GM19240 (cell line): ENCODE measurements around the gene LDLRAD4.
A peak's percentile ranks its signal among the peaks of the same experiment; 100 is the strongest.

Experiments
- DNase-seq: peaks from one replicate; pipeline ENCODE4 v3.0.0; 2011; ENCODE audit warnings: low spot score; ENCODE audit not compliant: insufficient read length

LDLRAD4 gene

DNA sequence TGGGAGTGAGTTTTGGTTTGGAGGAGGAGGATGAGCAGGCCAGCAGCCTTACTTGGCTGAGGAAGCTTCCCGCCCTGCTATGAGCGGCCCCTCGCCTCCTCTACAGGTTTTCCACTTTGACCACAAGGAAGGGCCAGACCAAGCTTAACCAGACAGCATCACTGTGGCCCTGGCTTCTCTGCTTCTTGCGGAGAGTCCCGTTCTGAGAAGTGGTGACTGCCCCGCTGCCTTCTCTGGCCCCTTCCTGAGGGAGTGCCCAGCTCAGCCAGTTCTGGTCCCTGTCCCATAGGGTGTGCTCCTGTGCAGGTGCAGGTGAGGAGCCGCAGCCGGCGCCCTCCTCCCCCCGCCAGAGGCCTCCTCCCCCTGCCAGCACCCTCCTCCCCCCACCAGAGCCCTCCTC, 406.8 kb downstream of the LDLRAD4 start:
- DNase-seq, result no peak

DNA sequence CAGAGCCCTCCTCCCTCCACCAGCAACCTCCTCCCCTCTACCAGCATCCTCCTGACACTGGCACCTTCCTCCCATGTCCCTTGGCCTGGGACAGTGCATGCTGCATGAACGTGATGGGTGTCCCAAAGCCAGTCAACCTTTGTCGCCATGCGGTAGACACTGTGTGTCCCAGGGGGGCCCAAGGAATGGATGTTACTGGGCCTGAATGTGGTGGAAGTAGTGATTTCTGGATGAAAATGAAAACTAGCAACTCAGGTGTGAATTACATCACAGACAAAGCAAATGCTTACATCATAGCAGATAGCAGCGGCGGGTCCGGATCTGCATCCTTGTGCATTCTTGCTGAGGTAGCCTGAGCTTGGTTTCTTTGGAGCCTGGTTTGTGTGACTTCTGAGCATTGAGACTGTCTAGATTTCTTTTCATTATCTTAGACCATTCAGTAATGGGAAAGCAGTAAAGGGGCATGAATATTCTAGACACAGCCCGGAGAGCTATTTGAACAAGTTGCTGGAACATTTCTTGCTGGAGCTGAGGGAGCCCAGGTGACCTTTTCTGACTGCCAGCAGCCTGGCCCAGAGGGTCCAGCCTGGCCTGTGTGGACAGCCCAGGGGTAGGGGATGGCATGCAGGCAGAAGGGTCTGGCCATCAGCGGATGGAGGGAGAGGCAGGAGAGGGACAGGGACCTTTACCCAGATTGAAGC, 407.4 kb downstream of the LDLRAD4 start:
- no peak for DNase-seq

DNA sequence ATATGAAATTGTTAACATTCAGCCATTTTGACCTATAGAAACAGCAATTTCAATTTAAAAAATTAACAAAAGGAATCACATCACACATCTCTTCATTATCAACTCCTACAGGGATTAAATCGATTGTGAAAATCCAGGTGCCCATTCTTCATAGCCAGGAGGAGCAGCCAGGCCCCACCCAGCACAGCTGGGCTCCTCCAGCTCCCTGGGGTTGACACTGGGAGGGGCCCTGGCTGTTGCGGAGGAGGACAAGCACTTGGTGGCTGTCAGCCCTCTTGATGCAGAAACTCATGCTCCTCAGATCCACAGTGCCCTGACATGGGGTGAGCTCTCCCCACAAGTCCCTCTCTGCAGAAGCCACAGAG, 408.0 kb downstream of the LDLRAD4 start:
- no peak for DNase-seq

DNA sequence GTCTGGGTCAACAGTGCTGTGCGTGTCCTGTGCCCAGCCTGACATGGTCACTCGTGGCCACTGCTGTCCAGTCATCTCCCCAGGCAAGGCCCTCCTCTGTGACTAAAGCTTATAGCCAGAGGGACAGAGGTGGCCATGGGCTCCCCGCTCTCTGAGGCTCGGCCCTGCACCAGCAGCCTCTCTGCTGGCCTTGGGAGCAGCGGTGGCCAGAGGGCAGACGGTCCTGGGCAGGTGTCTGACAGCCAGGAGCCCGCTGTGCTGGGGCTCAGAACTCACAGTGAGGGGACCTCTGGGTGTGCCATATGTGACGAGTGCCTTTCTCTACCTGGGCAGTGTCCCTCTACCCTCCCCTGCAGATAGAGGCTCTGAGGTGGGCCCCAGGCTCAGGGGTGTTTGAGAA, 409.1 kb downstream of the LDLRAD4 start:
- DNase-seq, result no peak

DNA sequence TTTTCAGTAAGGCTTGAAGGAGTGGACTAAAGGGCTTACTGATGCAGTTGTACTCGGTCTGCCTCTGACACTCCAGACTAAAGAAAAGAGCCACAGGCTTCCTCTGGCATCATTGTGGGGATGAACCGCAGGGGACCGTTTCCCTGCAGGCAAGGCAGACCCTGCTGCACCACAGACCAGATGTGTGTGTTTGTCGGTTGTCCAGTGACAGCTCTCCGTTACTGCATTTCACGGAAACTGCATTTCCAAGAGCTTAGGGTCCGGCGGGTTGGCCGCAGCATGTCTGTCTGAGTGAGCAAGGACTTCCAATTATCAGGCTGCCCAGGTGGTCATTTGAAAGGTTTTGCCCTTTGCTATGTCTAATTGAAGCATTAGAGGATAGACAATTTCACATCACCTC, 409.7 kb downstream of the LDLRAD4 start:
- DNase-seq, result no peak

DNA sequence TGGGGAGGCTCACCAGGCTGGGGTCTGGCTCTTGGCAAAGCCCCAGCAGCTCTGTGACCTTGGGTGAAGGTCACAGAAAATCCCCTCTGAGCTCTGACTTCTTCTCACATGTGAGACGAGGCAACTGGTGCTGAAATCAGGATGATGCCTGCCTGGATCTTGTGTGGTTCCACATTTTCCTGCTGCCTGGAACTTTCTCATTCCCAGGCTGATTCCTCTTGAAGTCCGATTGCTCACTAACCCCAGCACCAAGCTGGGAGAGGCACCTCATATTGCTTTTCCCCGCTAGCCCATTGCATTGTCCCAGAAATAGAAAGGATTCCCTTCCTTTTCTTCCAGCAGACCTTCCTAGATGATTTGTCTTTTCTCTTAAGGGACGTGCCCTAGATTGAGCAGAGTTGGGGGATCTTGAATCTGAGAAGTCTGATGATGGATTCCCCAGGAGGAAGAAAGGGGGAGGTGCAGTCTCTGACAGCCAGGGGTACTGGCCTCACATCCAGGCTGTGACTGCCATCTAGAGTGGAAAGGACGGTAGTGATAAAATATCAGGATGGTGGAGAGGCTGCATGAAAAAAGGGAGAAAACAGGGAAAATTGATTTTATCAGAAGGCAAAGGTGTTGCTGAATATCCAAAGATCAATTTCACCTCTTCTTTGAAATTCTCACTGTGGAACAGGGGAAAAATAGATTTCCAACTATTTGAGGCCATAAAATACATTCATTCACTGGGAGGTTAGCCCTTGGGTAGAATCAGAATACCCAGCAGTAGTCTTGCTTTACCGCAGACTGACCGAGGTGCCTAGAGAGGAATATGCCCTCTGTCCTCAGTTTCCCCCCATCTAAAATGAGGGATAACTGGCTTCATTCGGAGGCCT, 411.5 kb downstream of the LDLRAD4 start:
- peak; percentile 84 for DNase-seq

DNA sequence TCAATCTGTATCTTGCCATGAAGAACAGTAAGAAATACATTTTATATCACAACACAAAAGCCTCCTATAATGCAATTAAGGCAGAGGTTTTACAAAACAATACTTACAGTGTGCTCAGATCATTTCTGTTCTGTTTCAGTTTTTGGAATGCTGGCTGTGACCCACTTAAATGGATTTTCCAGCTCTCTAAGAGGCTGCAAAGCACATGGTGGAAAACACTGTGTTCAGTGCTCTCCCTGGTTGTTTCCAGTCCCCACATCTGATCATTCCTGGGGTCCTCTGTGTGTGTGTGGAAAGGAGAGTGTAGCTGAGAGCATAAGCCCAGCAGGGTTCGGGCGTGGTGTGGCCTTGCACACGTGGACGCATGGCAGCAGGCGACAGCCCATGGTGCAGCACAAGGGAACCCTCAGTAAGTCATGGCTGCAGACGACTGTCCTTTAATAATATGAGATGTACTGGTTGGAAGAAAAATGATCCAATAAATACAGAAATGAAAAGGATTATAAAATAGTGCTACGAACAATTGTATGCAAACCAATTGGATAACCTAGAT, 412.2 kb downstream of the LDLRAD4 start:
- DNase-seq, result no peak

DNA sequence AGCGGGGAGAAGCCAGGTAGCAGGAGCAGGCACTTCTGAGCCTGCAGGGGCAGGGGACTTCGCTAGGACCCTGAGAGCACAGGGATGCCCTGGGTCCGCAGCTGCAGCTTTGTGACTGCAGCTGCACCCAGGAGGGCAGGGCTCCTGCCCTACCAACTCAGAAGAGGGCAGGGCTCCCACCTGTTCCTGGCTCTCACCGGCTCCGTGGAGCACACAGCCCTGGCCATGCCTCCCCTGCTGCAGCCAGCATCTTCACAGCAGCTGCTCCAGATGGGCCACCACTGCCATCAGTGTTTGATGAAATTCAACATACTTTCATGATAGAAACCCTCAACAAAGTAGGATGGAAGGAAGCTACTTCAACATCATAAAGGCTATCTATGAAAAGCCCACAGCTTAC, 415.1 kb downstream of the LDLRAD4 start:
- no peak for DNase-seq

DNA sequence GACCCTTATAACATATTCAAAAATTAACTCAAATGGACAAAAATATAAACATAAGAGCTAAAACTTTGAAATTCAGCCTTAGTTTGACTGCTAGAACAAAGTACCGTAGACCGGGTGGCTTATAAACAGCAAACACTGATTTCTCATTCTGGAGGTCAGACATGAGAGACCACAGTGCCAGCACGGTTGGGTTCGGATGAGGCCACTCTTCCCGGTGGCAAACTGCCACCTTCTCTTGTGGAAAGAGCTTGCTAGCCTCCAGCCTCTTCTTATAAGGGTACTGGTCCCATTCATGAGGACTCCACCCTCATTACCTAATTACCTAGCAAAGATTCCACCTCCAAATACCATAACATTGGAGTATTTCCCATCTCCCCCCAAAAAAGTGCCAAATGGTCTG, 416.5 kb downstream of the LDLRAD4 start:
- DNase-seq, result no peak

DNA sequence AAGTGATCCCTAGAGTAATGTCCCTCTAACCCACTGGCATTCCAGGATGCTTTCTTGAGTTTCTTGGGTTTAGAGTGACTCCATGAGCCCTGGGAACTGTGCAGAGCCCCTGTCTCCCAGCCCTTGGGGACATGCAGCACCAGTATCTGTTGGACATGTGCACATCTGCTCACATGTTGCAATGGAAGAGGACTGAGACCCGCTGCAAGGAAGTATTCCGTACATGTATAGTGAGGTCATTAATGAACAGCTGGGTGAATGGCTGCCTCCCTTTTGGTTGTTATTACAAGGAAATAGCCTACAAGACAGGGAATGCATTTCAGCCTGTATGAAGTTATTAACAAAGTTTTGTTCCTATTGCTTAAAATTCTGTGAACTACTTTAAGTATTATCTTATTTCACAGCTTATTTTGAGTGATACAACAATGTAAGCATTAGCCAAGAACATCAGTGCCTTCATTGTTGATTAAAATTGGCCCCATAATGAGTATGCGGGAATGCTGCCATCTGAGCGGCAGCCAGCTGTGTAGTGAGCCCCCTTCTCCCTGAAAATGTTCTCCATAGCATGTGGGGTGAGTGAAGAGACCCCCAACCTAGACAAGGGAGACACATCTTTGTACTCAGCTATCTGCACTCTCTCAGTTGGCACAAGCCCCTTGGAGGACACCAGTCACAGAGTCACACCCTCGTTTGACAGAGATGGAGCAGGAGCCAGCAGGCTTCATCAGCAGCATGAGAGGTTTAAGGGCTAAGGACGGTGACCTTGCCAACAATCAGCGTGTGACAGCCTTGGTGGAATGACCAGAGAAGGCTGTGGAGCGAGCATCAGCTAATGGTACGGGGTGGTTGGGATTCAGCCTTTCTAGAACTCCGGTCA, 420.4 kb downstream of the LDLRAD4 start:
- DNase-seq, result no peak

DNA sequence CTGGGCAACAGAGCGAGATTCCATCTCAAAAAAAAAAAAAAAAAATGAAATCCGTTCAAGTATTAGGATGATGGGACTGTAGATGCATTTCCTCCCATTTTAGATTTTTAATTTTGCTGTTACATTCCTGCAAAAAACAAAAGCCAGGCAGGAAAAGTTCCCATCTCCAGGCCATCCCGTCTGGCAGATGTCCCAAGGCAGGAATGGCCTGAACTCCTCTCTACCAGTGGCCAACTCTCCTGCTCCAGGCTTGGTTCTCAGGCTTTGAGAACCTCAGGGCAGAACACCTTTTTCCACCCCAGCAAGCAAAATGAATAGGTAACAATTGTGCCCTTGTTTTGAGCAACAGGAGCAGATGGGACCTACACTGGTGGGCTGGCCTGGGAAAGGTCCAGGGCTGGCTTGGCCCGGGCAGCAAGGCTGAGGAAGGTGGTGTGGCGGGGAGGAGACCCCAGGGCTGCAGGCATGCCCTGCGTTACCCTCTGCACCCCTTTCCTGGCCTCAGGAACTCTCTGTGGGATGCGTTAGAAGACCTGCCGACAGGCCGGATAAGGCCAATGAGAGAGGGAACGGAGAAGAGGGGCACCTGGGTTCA, 421.8 kb downstream of the LDLRAD4 start:
- DNase-seq, result no peak

DNA sequence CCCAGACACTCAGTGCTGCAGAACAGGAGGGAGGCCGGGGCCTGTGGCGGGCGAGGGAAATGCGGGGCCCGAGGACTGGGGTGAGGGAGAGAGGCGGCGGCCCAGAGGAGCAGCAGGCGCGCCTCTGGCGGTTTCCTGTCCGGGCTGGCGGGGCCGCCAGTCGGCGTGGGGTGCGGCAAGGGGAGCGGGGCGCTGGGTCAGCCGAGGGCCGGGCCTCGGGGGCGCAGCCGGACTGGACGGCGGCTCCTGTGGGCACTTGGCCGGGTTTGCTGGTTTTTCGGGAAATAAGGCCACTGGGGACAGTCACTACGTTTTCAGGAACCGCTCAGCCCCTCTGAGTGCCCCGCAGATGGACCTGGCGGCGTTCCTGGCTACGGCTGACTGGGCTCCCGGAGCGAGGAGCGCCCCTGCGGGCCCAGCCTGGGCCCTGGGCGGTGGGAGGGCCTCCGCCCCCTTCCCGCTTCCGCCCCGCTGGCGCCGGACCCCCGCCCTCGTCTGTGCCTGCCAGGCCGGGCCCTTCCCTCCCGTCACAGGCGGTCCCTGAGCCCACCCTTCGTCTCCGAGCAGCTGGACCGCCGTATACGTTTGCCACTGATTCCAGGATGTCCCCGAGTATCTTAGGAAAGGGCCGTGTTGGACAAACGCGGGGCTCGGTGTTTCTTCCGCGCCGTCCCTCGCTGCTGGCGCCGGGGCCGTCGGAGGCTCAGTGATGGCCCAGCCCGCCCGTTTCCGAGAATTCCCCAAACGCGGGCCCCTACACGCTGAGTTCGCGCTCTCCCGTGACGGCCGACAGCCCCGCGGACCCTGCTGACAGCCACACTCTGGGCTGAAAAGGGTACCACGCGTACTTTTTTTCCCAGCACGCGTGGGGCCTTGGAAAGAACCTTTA, 423.2 kb downstream of the LDLRAD4 start:
- DNase-seq, result no peak

DNA sequence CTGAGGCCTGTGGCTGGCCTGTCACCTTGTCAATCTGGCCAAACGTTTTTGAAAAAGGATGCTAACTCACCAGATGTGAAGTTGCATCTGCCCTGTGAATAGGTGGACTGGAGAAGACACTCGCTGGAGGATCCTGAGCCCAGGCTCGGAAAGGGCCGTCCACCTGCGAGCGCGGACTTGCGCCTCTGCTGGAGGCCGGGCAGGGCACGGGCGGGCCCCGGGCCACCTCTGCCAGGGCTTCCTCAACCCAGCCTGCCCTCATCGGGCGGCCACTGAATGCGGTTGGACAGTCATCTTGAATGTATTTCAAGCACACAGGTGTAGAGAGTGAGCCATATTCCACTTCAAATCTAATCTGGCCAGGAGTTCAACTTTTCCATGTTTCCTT, 423.9 kb downstream of the LDLRAD4 start:
- no peak for DNase-seq

DNA sequence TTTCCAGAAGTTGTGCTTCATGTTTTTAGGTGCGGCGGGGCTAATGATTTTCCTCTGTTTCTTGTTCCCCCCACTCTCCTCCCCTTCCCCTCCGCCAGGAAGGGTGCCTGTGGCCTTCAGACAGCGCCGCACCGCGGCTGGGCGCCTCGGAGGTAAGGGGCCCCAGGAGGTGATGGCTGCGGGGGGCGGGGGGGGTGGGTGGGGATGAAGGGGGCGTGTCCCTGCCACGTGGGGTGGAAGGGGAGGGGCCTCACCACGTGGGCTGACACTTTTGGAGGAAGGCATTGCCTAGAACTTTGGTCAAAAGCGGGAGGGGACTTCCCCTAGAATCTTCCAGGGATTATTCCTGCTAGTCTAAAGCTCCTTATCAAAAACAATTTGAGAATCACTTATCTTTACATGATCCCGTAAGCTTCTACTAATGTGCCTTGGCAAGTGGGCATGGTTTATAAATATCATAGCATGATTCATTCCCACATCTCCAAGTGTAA, 424.7 kb downstream of the LDLRAD4 start:
- DNase-seq, result no peak

DNA sequence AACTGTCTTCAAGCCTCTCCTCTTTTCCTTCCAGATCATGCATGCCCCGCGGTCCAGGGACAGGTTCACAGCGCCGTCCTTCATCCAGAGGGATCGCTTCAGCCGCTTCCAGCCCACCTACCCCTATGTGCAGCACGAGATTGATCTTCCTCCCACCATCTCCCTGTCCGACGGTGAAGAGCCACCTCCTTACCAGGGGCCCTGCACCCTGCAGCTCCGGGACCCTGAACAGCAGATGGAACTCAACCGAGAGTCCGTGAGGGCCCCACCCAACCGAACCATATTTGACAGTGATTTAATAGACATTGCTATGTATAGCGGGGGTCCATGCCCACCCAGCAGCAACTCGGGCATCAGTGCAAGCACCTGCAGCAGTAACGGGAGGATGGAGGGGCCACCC, 426.5 kb downstream of the LDLRAD4 start:
- DNase-seq, result no peak

DNA sequence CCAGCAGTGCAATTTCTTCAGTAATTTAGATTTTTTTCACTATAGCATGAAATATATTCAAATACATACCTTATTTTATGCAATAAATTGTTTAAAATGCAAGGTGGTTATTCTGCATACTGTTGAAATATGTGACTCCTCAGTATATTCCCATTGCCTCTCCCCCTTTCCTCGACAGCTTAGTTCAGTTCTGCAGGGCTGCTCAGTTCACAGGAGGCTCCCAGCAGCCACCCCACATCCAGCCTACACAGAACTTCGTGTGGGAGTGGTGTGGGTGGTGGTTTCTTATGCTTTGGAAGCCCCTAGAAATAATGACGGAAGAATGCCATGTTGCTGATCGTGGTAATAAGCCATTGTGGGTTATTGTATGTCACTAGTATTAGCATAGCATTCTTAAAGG, 428.1 kb downstream of the LDLRAD4 start:
- no peak for DNase-seq

DNA sequence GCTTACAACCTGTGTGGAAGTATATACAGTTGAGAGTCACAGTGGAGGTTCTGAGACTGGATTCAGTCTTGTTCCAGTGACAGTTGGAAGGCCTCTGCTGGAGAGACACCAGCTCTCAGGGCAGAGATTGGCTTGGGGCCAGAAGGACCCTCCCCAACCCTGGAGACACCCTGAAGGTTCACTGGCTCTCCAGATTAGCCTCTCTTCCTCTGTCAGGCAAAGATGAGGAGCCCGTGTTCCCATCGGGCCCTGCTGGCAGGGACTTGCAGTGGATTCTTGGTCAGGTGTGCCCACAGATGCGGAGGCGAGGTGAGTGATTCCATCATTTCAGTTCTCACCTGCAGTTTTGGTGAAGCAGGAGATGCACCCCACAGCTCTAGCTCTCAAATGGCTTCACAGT, 429.2 kb downstream of the LDLRAD4 start:
- no peak for DNase-seq

DNA sequence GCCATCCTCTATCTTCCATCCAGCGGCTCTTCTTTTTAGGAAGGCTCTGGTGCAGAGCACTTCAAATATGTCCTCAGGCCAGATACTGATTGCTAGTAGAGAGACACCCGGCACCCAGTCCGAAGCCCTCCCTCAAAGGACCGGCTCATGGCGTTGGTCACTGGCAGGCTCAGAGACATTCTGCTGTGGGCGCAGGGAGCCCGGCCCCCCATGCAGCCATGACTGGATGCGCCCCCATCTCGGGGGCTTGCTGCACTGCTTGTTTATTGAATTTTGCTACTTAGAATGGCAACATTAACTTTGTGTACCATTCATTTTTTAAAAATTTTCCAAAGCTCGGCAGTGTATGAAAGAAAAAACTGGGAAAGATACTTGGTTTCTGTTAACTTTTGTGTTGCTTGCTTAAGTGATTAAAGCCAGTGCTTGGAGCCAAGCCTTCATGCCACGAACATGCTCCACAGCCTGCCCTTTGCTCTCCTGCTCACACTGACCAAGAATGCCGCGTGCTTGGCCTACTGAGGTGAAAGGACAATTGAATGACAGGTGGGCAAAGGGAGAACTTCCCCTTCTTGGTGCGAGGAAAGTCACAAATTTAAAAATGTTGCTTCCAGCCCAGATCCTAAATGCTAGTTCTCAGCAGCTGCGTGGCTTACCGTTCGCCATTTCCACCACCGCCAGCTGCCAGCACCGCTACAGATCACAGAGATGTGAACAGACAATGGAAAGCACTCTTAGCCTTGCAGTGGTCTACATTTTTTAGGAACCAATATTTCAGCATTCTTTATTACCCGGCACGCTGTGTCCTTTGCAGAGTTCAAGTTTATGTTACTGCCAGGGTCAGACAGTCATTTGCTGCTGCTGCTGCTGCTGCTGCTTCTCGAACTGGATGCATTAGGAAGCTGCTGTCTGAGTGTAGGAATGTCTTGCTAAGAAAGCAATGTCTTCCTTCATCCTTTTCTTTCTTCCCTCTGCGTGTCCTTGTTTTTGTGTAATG, 431.1 kb downstream of the LDLRAD4 start:
- no peak for DNase-seq
